A204.1 (cell line): ENCODE data around the gene SOX13.

ENCODE experiments used
- FAIRE-seq: peaks from 2 replicates; lab custom pipeline; 2012; peaks lifted over from hg19 to GRCh38; lab: Jason Lieb, UNC

Gene SOX13

GRCh38 chr1:204132718-204133117 is 59.8 kb downstream of the SOX13 start:
- no peak for FAIRE-seq

GRCh38 chr1:204134103-204134502 is 61.2 kb downstream of the SOX13 start:
- FAIRE-seq = no peak

- FAIRE-seq = no peak
Observed at GRCh38 chr1:204136814-204137213, 63.9 kb downstream of the SOX13 start.

GRCh38 chr1:204139088-204139487 is 66.2 kb downstream of the SOX13 start:
- no peak for FAIRE-seq

- FAIRE-seq = no peak
Observed at GRCh38 chr1:204139952-204140351, 67.0 kb downstream of the SOX13 start.

GRCh38 chr1:204141131-204141530 is 68.2 kb downstream of the SOX13 start:
- FAIRE-seq = no peak

GRCh38 chr1:204142032-204142974 is 69.4 kb downstream of the SOX13 start:
- no peak for FAIRE-seq

GRCh38 chr1:204143276-204144041 is 70.5 kb downstream of the SOX13 start:
- no peak for FAIRE-seq

- FAIRE-seq = no peak
Observed at GRCh38 chr1:204145033-204145504, 72.2 kb downstream of the SOX13 start.

GRCh38 chr1:204146309-204146708 is 73.4 kb downstream of the SOX13 start:
- FAIRE-seq = no peak

GRCh38 chr1:204146965-204147364 is 74.0 kb downstream of the SOX13 start:
- no peak for FAIRE-seq

GRCh38 chr1:204147406-204148383 is 74.8 kb downstream of the SOX13 start:
- no peak for FAIRE-seq

GRCh38 chr1:204149107-204149506 is 76.2 kb downstream of the SOX13 start:
- no peak for FAIRE-seq

- FAIRE-seq = no peak
Observed at GRCh38 chr1:204149635-204150565, 77.0 kb downstream of the SOX13 start.

- FAIRE-seq = no peak
Observed at GRCh38 chr1:204150702-204151551, 78.0 kb downstream of the SOX13 start.

GRCh38 chr1:204151552-204152309 is 78.8 kb downstream of the SOX13 start, which contains the start of gene ETNK2:
ETNK2 (minus strand) TSS chr1:204152044; CDS start chr1:204151852, 192 bp downstream.
- no peak for FAIRE-seq

- FAIRE-seq = no peak
Observed at GRCh38 chr1:204152310-204153044, 79.6 kb downstream of the SOX13 start.

- FAIRE-seq = no peak
Observed at GRCh38 chr1:204153667-204154066, 80.8 kb downstream of the SOX13 start.
